Left renal pelvis (tissue), 4 donors: ENCODE results near the gene RNF150. TPM values are rescaled to one million over a fixed set of nuclear protein-coding genes. Genes with fewer than 3 reads are reported as not detected.

ENCODE experiments used
- DNase-seq, 4 donors: peaks; one replicate each; pipeline ENCODE4 v3.0.0-alpha.2; 2013; ENCODE audit warnings: low read depth in 4 of 4, low spot score in 3 of 4
- polyA plus RNA-seq, 4 donors: library from polyadenylated mRNA; unstranded; fragments of 120-200 nt; gene quantifications; one replicate each; pipeline ENCODE4 v1.2.1, GENCODE V29; 2013; ENCODE audit not compliant: insufficient read length in 4 of 4

The RNF150 gene
- polyA plus RNA-seq, 4 donors = 22.2 to 35.0 (median 30.1) TPM

DNA sequence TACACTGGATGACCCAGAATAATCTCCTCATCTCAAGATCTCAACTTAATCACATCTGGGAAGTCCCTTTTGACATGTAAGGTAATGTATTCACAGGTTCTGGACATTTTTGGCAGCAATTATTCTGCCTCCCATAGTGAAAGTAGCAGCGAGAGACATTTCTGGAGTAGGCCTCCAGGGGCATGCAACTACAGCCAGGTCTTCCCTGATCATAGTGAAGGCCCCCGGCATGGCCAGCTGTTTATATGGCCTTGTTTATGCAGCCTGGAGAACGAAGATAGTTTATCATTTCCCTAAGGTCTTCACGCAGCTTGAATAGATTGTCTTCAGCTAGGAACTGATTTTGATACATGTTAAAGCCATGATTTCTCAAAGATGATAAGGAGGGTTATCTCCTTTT, 139.9 kb downstream of the RNF150 start:
- no peak for DNase-seq

DNA sequence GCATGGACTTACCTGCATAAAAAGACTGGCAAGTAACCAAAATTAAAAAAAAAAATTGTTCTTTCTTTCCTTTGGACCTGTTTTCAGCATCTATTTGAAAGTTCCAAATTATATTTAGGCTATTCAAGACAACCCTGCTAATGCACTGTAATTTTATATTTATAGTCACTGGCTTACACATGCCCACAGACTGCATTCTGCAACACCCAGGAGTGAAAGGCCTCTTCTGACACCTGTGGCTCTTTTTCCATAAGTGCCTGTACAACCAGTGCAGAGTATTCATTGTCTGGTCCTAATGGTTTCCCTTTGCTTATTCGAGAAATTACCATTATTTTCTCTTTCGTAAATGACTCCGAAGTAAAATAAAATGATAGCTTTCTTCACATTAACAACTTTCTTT, 143.3 kb downstream of the RNF150 start:
- DNase-seq = no peak

DNA sequence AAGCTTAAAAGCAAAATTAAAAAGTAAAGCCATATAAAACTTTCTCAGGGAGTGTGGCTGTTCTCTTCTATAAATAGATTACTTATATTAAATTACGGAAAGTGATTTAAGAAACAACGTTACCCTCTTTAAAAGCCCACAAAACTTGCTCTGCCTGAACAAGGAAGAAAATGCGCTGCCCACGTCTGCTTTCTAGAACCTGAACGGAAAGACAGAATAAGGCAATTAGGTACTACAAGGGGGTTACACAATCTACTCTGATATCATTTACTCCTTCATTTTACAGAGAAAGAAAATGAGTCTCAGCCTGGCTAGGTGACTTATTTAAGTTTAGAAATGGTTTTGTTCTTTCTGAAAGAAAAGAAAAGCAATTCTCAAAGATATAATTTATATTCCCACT, 147.2 kb downstream of the RNF150 start:
- DNase-seq = no peak

DNA sequence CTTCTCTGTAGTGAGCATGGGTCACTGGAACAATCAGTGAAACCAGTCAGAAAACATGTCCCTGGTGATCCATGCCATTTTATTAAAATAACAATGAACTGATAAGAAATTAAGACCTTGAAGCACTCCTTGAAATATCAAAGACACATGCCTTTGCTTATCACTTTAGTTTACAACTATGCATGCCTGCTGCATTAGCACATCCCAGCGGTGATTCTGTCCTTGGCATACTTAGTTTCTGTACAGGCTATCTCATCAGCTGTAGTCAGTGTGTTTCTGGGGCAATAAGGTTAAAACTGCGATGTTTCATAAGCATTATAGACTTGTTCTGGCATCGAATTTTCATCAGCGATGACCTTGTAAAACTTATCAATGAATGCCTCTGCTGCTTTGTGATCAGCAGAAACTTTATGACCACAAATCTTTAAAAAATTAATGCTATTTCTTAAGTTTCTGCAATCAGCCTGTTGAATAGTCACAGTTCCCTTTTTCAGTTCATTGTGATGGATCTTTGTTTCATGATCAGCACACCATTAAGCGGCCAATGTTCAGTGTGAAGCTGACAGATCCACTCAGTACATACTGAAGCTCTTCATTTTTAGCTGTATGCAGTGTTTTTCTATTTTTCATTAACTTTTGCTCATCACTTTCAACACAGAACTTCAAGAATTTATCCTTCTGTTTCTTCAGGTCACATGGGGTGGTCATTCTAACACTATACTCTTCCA, 150.5 kb downstream of the RNF150 start:
- DNase-seq = no peak

DNA sequence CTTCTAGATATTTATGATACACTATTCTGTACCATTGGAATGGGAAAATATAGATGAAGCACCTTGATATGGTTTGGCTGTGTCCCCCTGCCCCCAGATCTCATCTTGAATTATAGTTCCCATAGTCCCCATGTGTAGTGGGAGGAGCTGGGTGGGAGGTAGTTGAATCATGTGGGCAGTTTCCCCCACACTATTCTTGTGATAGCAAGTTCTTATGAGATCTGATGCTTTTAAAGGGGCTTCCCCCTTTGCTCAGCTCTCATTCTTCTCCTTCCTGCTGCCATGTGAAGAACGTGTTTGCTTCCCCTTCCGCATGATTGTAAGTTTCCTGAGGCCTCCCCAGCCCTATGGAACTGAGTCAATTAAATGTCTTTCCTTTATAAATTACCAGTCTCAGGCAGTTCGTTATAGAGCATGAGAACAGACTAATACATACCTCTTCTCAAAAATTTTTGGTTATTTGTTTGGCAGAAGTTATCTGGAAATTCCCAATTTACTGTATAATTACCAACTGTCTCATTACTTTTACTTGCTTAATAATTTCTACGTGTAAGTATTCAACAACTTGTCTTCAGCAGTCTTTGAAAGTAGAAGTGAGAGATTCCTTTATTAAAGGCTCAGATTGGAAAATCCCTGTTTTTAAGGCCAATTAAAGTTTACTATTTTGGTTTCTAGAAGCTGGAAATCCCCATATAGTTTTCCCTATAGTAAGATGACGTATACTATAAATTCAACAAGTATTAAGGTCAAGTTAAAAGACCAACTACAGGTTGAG, 152.7 kb downstream of the RNF150 start:
- DNase-seq = no peak

DNA sequence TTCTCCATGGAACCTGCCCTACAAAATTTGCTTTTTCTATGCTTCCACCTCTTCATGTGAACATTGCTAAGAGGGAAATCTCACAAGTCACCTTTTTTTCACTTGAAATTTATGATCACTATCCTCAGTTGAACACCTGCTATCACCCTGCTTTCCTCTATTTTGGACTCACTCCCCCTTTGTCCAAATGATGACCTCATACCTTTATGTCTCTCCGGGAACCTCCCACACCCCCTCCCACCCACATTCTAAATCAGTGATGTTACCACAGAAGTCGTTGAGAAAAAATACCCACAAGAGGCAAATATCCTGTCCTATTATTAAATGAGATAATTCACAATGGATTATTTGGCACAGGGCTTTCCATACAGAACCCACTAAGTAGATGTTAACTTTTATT, 156.5 kb downstream of the RNF150 start:
- no peak for DNase-seq

DNA sequence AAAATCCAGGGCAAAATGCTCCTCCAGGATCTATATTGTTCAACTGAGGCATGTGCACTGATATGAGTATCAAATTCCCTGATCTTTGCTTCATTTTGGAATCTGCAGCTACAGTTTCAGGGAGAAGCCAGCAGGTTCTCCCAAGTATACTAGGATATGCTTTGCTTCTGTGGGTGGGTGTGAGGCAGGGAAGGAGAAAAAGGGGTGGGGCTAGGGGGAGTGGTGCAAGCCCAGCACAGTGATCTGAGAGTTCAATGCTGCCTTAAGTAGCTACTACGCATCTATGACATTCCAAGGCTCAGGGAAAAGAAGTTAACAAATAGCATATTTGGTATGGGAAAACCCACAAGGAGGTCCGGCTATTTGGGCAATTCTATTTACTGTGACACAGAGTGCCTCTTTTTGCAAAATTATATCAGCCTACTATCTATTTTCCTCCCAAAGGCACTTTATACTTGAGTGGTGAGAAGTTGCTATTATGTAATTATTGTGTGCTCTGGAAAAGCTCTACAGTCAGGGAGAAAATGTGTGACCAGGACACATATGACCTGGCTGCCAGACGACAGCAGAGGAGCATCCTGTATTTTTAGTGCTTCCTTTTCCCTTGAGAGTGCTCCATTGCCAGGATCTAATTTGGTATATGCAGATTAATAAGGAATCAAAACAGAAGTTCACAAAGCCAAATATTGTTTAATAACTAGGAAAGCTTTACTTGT, 162.0 kb downstream of the RNF150 start:
- DNase-seq = no peak

DNA sequence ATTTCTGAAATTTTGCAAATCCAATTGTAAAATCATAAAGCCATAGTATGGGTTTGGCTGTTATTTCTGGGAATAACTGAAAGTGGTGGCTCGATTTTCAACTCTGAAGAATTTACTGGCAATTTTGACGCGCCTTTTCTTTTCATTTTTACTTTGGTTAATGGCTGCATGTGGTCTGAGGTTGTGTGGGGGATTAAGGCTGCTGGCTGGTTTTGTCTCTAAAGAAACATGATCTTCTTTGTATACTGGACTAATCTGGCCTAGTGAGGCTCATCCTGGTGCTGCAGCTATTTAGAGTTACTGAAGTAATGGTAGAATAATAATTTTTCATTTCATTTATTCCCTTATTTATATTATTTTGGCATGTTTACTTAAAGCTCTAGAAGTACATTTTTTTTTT, 164.0 kb downstream of the RNF150 start:
- no peak for DNase-seq

DNA sequence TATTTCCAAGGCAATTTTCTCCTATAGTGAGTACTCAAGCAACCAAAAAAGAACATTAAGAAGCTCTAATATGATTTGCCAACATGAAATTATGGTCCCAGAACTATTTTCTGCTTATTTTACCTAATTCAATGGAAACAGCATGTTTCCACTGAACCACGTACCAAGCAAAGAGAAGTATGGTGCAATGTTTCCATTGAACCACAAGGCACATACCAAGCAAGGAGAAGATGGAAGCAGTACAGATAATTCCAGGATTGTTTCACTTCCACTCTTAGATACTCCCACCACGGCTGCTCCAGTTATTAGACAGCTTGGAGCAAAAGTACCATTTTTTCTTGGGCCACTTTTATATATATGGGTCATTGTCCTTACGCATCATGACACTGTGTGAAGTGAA, 164.9 kb downstream of the RNF150 start:
- DNase-seq = no peak

DNA sequence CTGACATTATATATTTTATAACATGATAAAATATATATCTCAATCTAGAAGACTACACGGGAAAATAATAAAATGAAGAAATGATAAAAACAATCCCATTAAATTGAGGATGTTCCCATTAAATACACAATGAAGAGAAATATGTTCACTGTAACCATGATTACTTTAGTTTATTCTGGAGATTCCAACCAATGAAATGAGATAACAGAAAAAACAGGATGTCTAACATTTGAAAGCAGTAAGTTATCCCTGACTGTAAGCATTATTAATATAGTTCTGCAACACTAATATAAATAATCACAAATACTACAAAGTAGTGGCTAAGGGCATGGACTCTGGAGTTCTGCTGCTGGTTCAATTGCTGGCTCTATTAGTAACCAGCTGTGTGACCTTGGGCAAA, 169.4 kb downstream of the RNF150 start:
- no peak for DNase-seq

DNA sequence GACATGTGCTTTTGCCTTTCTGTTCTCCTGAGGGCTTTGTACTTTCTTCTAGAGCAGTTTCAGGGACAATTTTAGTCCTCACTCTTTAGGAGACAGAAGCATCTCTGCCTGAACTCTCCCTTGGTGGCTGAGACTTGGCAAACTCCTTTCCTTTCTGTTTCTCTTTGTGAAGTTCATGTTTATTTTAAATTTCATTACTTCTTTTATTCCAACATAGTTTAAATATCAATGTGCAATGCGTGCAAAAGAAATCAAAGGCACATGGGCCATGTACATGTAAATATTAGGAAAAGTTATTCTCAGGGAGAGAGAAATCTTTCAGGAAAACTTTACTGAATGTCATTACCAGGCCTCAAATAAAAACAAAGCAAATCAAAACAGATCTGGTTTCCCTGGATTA, 177.6 kb downstream of the RNF150 start:
- DNase-seq = no peak

DNA sequence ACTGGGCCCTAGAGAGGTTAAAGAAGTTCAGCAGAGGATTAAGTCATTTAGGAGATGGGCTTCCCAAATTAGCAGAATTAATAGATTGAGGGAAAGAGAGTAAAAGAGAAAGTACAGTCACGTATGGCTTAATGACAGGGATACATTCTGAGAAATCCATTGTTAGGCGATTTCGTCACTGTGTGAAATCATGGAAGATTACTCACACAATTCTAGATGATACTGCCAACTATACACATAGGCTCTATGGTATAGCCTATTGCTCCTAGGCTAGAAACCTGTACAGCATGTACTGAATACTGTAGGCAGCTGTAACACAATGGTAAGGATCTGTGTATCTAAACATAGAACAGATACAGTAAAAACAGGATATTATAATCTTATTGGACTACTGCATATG, 180.6 kb downstream of the RNF150 start:
- DNase-seq = no peak

DNA sequence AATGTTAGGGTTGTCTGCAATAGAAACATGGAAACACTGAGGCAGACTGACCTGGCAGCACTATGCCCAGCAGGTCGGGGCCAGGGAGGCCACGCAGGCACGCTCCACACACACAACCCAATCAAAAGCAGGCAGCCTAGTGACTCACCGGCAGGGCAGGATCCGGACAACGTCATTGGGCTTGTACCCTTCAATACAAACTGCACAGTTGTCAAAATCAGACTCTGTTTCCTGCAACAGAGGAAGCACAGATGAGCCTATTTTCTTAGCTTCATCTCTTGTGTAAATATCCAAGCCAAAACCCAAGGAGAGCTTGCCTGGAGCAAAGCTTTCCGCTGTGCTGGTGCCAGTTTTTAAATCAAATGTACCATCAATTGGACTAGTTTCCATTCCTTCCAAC, 185.8 kb downstream of the RNF150 start:
- DNase-seq = no peak

DNA sequence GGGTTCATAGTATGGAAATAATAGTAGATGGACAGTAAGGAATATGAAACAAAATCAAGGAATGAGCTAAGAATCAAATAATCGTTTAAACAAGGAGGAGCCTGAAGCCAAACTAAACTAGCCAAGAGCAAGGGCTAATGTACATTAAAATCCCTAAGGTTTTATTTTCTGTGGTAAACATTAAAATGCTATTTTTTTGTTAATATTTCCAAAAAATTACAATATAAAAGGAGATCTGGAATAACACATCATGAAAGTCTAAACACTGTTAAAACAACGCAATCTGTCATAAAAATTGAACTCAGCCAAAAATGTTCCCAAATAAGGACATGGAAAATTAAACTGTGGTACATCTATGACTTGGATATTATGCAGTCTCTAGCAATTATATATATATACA, 188.2 kb downstream of the RNF150 start:
- DNase-seq = no peak

DNA sequence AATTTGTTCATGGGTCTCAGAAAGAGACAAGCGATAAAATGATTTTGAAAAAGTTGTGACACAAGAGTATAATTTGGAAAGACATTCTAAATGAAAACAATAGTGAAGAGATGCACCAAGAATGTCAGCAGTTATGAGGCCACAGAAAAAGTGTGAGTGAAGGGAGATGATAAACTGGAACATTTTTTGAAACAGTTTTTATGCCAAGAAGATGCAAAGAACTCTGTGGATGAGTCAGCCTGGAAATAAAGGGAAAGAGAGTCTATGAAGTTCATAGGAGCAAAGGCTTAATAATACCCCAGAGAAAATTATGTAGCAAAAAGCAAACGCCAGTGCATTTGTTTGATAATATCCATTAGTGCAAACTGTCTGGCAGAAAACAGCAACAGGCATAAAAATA, 188.7 kb downstream of the RNF150 start:
- no peak for DNase-seq

DNA sequence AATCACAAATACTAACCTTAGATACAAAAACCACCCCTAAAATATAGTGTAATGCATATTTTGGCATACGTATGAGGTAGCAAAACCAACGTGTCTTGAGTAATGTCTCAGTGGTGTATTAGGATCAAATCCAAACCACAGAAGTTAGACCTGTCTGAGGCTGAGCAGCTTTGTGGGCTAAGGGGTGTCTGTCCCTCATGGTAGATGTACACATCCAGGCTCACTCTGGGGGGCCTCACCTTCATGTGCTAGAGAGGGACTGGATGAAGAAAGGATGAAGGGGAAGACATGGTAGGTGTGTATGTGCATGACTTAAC, 189.1 kb downstream of the RNF150 start:
- no peak for DNase-seq

DNA sequence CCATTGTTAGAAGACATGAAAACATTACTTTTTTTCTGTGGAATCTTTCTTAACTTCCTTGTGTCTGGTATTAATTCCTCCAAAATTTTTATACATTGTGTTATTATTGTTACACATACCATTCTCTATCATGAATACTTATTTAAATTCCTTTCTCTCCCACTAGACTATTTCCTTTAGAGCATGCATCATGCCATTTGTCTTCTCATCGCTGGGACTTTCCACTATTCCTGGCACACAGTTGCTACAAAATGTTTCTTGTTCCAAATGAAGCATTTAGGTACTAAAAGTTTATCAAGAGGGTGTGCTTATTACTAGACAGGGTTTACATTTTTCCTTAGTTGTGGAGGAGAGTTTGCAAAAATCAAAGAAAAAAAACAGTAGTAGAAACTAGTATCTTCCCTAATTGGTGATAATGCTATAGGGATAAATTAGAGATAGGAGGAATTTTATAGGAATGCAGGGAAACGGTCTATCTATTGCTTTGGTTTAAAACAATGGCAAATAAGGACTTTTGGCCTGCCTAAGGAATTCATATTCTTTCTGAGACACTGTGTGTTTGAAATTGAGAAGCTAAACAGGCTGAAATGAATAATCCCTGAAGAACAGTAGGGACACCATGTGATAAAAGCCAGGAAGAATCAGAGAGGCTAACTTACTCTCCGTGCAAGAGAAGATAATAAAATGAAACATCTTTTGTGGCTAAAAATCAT, 189.6 kb downstream of the RNF150 start:
- DNase-seq = no peak

DNA sequence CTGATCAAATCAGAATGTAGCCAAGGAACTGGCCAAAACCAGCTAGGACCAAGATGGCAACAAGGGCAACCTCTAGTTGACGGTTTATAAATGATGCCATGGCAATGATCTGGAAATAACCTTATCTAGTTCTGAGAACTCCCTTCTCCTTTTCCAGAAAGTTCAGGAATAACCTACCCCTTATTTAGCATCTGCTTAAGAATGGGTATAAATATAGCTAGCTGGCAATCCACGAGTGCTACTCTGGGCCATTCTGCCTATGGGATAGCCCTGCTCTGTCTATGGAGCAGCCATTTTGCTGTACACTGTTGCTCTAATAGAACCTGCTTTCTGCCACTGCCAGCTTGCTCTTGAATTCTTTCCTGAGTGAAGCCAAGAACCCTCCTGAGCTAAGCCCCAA, 192.7 kb downstream of the RNF150 start:
- no peak for DNase-seq

DNA sequence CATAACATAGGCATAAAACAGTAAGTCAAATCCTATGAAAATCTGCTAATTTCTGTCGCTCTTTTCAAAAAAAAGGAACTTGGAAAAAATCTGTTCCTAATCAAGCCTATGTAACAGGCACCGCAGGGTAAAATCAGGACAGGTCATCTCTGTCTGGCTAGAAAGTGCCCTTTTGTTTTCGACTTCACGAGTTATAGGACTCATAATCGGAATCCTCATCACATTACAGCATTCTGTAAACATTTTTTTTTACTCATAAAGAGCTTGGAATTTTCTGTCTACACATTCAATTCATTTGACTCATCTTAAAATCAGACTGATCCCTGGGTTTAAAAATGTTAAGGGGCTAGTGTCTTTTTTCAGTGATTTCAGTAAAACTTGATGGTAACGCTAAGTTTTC, 195.4 kb downstream of the RNF150 start:
- DNase-seq = no peak

DNA sequence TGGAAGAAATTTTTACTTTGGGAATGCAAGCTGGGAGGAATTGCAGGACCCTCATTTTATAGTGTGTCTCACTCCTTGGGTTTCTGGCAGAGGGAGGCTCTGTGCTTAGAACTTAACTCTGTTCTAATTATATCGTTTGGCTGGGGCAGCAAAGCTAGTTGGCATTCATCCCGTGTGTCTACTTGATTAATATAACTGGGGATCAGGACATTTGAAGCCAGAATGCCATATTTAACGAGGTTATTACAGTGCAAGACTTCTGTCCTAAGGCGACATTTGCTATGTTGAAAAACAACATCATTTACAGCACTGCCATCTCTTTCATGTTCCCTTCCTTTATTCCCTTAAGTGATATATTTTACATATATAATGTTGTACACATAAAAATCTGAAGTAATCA, 198.0 kb downstream of the RNF150 start:
- DNase-seq = peak; percentile 58 to 66 (median 62)

DNA sequence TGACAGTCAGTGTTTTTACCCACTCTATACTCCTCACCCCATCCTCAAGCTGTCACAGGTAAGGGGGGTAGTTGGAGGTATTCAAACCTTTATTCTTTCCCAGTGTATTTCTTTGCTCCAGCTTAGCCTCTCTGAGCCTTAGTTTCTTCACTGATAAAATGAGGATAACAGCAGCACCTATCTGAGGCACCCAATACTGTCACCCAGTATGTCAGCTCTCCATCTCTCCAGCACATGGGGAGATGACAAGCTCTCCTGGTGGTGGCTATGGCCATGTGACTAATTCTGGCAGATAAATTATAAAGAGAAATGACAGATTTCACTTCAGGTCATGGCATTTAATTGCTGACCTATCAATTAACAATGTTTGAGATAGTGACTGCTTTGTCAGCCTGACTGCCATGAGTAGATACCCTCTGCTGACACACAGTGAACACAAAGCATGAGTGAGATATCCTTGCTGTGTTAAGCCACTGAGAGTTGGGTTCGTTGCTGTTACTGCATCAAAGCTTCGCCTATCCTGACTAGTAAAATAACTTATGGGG, 200.7 kb downstream of the RNF150 start:
- DNase-seq = no peak
